ENCODE results near the gene ACAN.

Gene ACAN

GRCh38 chr15:88844749-88845386 is 41.6 kb downstream of the ACAN start:
- DNase-seq: no peak

GRCh38 chr15:88845616-88846015 is 42.4 kb downstream of the ACAN start:
- DNase-seq: no peak

- no peak for DNase-seq
Observed at GRCh38 chr15:88847144-88847543, 43.9 kb downstream of the ACAN start.

GRCh38 chr15:88848203-88848602 is 45.0 kb downstream of the ACAN start:
- no peak for DNase-seq

GRCh38 chr15:88849376-88850072 is 46.3 kb downstream of the ACAN start:
- no peak for DNase-seq

GRCh38 chr15:88852476-88852875 is 49.2 kb downstream of the ACAN start:
- no peak for DNase-seq

GRCh38 chr15:88858934-88859333 is 55.7 kb downstream of the ACAN start:
- DNase-seq: no peak

GRCh38 chr15:88859550-88859949 is 56.3 kb downstream of the ACAN start:
- DNase-seq: no peak

- DNase-seq: no peak
Observed at GRCh38 chr15:88860212-88860611, 57.0 kb downstream of the ACAN start.

- no peak for DNase-seq
Observed at GRCh38 chr15:88863412-88863811, 60.2 kb downstream of the ACAN start.

GRCh38 chr15:88864861-88865497 is 61.7 kb downstream of the ACAN start:
- DNase-seq: no peak

- no peak for DNase-seq
Observed at GRCh38 chr15:88865498-88866099, 62.4 kb downstream of the ACAN start.

- no peak for DNase-seq
Observed at GRCh38 chr15:88866295-88866881, 63.2 kb downstream of the ACAN start.

GRCh38 chr15:88871313-88871712 is 68.1 kb downstream of the ACAN start:
- no peak for DNase-seq

GRCh38 chr15:88872106-88872505 is 68.9 kb downstream of the ACAN start:
- DNase-seq: no peak

- no peak for DNase-seq
Observed at GRCh38 chr15:88872706-88873105, 69.5 kb downstream of the ACAN start.

GRCh38 chr15:88873786-88874185 is 70.5 kb downstream of the ACAN start:
- DNase-seq: no peak

GRCh38 chr15:88874275-88874674 is 71.0 kb downstream of the ACAN start:
- no peak for DNase-seq

GRCh38 chr15:88874684-88875083 is 71.4 kb downstream of the ACAN start:
- DNase-seq: no peak

GRCh38 chr15:88876573-88876972 is 73.3 kb downstream of the ACAN start:
- no peak for DNase-seq

GRCh38 chr15:88877415-88877814 is 74.2 kb downstream of the ACAN start:
- DNase-seq: no peak

GRCh38 chr15:88877906-88878305 is 74.7 kb downstream of the ACAN start:
- no peak for DNase-seq

- peak; percentile 71 for DNase-seq
Observed at GRCh38 chr15:88878720-88879184, 75.5 kb downstream of the ACAN start.
